GM19238 (cell line): Measurements from ENCODE around the gene PCDHB9.
"Not testable (repeated sequence)": the region's sequence is repeated elsewhere in the genome, so short reads cannot be mapped to it uniquely, and the experiment has no call there.

Experiments used
- DNase-seq: peaks from one replicate; pipeline ENCODE4 v3.0.0; 2011; ENCODE audit warnings: low spot score; ENCODE audit not compliant: insufficient read length

Gene PCDHB9

GRCh38 chr5:141184117-141184855, 2.7 kb upstream of the PCDHB9 start:
- DNase-seq = not testable (repeated sequence)

DNA sequence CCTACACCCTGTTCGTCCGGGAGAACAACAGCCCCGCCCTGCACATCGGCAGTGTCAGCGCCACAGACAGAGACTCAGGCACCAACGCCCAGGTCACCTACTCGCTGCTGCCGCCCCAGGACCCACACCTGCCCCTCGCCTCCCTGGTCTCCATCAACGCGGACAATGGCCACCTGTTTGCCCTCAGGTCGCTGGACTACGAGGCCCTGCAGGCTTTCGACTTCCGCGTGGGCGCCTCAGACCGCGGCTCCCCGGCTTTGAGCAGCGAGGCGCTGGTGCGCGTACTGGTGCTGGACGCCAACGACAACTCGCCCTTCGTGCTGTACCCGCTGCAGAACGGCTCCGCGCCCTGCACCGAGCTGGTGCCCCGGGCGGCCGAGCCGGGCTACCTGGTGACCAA, 1.7 kb downstream of the PCDHB9 start:
- DNase-seq = not testable (repeated sequence)

- not testable (repeated sequence) for DNase-seq
Measured at GRCh38 chr5:141189131-141189530, 2.2 kb downstream of the PCDHB9 start.

GRCh38 chr5:141192110-141192725, 5.3 kb downstream of the PCDHB9 start, which contains the start of gene PCDHB10:
PCDHB10 (plus strand) TSS chr5:141192353; CDS start chr5:141192553, 200 bp downstream.
- DNase-seq = no peak

DNA sequence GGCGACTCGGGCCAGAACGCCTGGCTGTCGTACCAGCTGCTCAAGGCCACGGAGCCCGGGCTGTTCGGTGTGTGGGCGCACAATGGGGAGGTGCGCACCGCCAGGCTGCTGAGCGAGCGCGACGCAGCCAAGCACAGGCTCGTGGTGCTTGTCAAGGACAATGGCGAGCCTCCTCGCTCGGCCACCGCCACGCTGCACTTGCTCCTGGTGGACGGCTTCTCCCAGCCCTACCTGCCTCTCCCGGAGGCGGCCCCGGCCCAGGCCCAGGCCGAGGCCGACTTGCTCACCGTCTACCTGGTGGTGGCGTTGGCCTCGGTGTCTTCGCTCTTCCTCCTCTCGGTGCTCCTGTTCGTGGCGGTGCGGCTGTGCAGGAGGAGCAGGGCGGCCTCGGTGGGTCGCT, 7.4 kb downstream of the PCDHB9 start:
- not testable (repeated sequence) for DNase-seq

DNA sequence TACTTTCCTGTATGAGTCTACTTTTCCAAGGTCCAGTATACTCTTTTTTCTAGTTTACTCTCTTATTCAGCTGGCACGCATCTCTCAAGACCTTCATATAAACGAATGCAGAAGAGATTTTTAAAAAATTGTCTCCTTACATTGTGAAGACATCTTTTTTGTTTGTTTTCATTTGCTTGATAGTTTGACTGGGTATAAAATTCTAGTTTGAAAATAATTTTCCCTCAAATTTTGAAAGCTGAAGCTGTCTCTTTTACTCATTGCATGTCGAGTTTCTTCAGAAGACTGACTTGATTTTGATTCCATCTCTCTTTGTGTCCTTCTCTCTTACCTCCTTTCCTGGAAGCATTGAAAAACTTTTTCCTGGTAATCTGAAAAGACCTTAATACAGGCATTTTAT, 9.4 kb downstream of the PCDHB9 start:
- DNase-seq = no peak

- no peak for DNase-seq
Measured at GRCh38 chr5:141199359-141200235, 12.6 kb downstream of the PCDHB9 start, which contains the start of gene PCDHB11. PCDHB11 (plus strand) TSS chr5:141199627; CDS start chr5:141199775, 148 bp downstream.

DNA sequence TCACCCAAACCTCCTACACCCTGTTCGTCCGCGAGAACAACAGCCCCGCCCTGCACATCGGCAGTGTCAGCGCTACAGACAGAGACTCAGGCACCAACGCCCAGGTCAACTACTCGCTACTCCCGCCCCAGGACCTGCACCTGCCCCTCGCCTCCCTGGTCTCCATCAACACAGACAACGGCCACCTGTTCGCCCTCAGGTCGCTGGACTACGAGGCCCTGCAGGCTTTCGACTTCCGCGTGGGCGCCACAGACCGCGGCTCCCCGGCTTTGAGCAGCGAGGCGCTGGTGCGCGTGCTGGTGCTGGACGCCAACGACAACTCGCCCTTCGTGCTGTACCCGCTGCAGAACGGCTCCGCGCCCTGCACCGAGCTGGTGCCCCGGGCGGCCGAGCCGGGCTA, 14.2 kb downstream of the PCDHB9 start:
- DNase-seq = not testable (repeated sequence)

DNA sequence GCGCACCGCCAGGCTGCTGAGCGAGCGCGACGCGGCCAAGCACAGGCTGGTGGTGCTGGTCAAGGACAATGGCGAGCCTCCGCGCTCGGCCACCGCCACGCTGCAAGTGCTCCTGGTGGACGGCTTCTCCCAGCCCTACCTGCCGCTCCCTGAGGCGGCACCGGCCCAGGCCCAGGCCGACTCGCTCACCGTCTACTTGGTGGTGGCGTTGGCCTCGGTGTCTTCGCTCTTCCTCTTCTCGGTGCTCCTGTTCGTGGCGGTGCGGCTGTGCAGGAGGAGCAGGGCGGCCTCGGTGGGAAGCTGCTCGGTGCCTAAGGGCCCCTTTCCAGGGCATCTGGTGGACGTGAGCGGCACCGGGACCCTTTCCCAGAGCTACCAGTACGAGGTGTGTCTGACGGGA, 14.7 kb downstream of the PCDHB9 start:
- not testable (repeated sequence) for DNase-seq

GRCh38 chr5:141208478-141208877, 21.5 kb downstream of the PCDHB9 start, which contains the start of gene PCDHB12:
PCDHB12 (plus strand) TSS chr5:141208719; CDS start chr5:141208908, 189 bp downstream.
- DNase-seq = no peak

- not testable (repeated sequence) for DNase-seq
Measured at GRCh38 chr5:141210281-141210680, 23.3 kb downstream of the PCDHB9 start.

DNA sequence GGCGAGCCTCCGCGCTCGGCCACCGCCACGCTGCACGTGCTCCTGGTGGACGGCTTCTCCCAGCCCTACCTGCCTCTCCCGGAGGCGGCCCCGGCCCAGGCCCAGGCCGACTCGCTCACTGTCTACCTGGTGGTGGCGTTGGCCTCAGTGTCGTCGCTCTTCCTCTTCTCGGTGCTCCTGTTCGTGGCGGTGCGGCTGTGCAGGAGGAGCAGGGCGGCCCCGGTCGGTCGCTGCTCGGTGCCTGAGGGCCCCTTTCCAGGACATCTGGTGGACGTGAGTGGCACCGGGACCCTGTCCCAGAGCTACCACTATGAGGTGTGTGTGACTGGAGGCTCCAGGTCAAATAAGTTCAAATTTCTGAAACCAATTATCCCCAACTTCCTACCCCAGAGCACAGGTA, 23.9 kb downstream of the PCDHB9 start:
- DNase-seq = not testable (repeated sequence)

DNA sequence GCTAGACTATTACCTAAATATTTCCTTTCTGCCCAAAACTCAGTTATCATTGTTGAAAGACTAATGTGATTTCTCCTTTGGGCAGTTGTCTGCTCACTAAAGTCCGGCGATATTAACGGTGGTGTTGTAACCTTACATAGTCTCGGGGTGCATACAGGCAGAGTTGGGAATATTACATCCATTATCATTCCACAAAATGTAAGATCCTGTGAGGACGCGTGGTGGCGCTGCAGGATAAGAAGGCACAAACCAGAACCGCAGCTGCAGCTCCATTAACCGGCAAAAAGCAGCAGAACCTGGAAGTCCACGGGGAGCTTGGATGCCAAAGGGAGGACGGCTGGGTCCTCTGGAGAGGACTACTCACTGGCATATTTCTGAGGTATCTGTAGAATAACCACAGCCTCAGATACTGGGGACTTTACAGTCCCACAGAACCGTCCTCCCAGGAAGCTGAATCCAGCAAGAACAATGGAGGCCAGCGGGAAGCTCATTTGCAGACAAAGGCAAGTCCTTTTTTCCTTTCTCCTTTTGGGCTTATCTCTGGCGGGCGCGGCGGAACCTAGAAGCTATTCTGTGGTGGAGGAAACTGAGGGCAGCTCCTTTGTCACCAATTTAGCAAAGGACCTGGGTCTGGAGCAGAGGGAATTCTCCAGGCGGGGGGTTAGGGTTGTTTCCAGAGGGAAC, 26.8 kb downstream of the PCDHB9 start, which contains the start of gene PCDHB13:
TSS of gene PCDHB13 (plus strand) at position 264 of the 684 bp plus-strand sequence. CDS start at position 469, 205 bp downstream.
- DNase-seq = not testable (repeated sequence)

GRCh38 chr5:141214583-141214982, 27.6 kb downstream of the PCDHB9 start:
- DNase-seq = not testable (repeated sequence)

- not testable (repeated sequence) for DNase-seq
Measured at GRCh38 chr5:141215504-141215903, 28.5 kb downstream of the PCDHB9 start.

GRCh38 chr5:141216035-141216434, 29.1 kb downstream of the PCDHB9 start:
- not testable (repeated sequence) for DNase-seq

DNA sequence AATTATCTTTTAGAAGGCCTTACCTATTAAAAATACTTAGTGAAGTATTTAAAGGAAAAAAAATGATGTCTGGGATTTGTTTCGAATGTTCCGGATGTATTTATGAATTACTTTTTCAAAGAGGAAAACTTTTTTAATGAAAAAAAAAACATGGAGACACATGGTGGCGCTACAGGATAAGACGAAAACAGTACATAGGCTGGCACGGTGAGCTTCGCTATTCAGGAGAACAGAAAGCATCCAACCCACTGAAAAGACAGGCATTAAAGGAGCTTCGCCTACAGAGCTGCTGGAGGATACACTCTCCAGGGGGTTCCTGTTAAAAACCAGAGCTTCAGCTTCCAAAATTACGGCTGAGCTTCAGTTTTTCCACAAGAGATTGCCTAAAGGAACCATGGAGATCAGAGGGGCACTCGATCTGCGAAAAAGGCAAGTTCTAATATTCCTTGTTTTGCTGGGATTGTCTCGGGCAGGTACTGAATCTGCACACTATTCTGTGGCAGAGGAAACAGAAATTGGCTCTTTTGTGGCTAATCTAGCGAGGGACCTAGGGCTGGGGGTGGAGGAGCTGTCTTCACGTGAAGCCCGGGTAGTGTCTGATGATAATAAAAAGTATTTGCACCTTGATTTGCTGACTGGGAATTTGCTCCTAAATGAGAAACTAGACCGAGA, 36.3 kb downstream of the PCDHB9 start, which contains the start of gene PCDHB14:
TSS of gene PCDHB14 (plus strand) at position 232 of the 672 bp plus-strand sequence. CDS start at position 395, 163 bp downstream.
- DNase-seq = no peak

- not testable (repeated sequence) for DNase-seq
Measured at GRCh38 chr5:141224844-141225243, 37.9 kb downstream of the PCDHB9 start.

GRCh38 chr5:141225421-141225820, 38.5 kb downstream of the PCDHB9 start:
- DNase-seq = not testable (repeated sequence)

DNA sequence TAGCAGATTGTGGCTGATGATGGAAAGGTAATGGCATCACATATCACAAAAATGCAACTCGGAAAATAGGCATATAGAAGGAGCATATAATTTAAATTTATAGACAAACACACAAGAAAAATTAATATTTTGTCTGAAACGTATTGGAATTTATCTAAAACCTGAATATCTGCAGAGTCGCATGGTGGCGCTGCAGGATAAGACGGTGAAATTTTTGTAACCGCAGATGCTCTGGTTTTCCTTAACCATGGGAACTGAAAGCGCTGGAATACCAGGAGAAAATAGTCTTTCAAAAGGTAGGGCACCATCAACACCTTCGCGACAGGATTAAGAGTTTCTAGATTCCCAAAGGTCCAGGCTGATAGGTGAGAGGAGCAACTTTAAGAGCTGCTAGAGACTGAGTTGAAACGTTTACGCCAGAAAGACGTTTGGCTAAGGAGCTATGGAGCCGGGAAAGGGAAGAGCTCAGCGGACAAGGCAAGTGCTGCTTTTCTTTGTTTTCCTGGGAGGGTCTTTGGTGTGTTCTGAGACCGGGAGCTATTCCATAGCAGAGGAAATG, 47.2 kb downstream of the PCDHB9 start:
- DNase-seq = no peak
